Uterus (tissue), 2 donors: ENCODE measurements around the gene ZSCAN1.

Source experiments
- POLR2A ChIP-seq, 2 donors: fragments of 450-650 bp; IDR thresholded peaks; one replicate each; pipeline ENCODE4 v1.6.1; 2016; ENCODE audit warnings: antibody characterized with exemption in 2 of 2, mild to moderate bottlenecking in 1 of 2, moderate library complexity in 1 of 2
- TF ChIP-seq, protein P1 (sequence below), 4 experiments: fragments of 200-600 bp in 2 of 4; fragments of 450-650 bp in 2 of 4; sonication (generic) in 2 of 4; IDR thresholded peaks; one replicate each; pipeline ENCODE4 v1.5.1; 2016 to 2019; ENCODE audit warnings: antibody characterized with exemption in 4 of 4, mild to moderate bottlenecking in 2 of 4, moderate library complexity in 1 of 4

DNA sequence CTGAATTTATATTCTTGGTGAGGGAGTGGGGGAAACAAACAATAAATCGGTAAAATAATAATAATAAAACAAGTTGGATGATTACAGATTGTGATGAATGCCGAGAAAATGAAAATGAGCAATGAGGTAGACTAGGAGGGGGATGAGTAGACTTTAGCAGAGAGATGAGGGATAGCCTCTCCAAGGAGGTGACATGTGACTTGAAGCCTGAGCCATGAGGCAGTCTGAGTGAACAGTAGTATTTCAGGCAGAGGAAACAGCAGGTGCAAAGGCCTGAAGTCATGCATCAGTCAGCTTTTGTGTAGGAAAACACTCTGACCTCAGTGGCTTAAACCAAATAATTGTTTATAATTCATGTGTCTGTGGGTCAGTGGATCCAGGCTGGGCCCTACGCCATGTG lies 29.9 kb downstream of the ZSCAN1 start:
- TF ChIP-seq, protein P1, sequence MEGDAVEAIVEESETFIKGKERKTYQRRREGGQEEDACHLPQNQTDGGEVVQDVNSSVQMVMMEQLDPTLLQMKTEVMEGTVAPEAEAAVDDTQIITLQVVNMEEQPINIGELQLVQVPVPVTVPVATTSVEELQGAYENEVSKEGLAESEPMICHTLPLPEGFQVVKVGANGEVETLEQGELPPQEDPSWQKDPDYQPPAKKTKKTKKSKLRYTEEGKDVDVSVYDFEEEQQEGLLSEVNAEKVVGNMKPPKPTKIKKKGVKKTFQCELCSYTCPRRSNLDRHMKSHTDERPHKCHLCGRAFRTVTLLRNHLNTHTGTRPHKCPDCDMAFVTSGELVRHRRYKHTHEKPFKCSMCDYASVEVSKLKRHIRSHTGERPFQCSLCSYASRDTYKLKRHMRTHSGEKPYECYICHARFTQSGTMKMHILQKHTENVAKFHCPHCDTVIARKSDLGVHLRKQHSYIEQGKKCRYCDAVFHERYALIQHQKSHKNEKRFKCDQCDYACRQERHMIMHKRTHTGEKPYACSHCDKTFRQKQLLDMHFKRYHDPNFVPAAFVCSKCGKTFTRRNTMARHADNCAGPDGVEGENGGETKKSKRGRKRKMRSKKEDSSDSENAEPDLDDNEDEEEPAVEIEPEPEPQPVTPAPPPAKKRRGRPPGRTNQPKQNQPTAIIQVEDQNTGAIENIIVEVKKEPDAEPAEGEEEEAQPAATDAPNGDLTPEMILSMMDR (IDR thresholded peaks at IDR 0.05): no peak
- TF ChIP-seq POLR2A (IDR thresholded peaks at IDR 0.05): no peak
